ENCODE data around the gene INO80E.

INO80E gene

GRCh38 chr16:30005341-30006094 lies 9.5 kb downstream of the INO80E start:
- no peak overlapping the region for H3K27ac ChIP-seq (ENCODE audit: low read length, poor library complexity, severe bottlenecking)
- H3K23ac ChIP-seq (ENCODE audit: low read length in 2 of 2), result no peak overlapping the region
- H3K14ac ChIP-seq (ENCODE audit: low read length in 2 of 2), result no peak overlapping the region
- peaks cover 7% of the 10 kb centered on the region for H3K4me1 ChIP-seq (ENCODE audit: control insufficient read depth, insufficient read depth, low read depth, low read length)
- H2BK5ac ChIP-seq (ENCODE audit: low read depth, low read length, poor library complexity, severe bottlenecking), result no peak overlapping the region
- WGBS, result 83% methylated on average over 33 of the region's 35 CpGs
- no peak overlapping the region for H2BK12ac ChIP-seq (ENCODE audit: low read length in 2 of 2)
- H3K9ac ChIP-seq (ENCODE audit: low read length), result no peak overlapping the region
- H3K4me3 ChIP-seq (ENCODE audit: insufficient read depth in 1 of 2, low read depth in 1 of 2, low read length in 2 of 2), result no peak overlapping the region
- H3K36me3 ChIP-seq (ENCODE audit: control insufficient read depth in 1 of 2, insufficient read depth in 2 of 2, low read depth in 1 of 2, low read length in 2 of 2), result peaks cover 20 to 63% of the 10 kb centered on the region in 2 experiments
- no peak overlapping the region for H2BK15ac ChIP-seq (ENCODE audit: low read depth, poor library complexity, severe bottlenecking)
- H3K9me3 ChIP-seq (ENCODE audit: control insufficient read depth, low read length), result no peaks in the 10 kb centered on the region
- H3K4ac ChIP-seq (ENCODE audit: low read depth in 1 of 2, low read length in 2 of 2), result no peak overlapping the region
- H4K91ac ChIP-seq (ENCODE audit: low read length), result no peak overlapping the region
- peak; percentile 49 for DNase-seq
- H2AFZ ChIP-seq (ENCODE audit: low read depth, low read length), result no peak overlapping the region
- H3K79me1 ChIP-seq (replicated peaks; ENCODE audit: low read length, poor library complexity, severe bottlenecking), result peaks cover 12% of the 10 kb centered on the region
- no peak overlapping the region for H3K4me2 ChIP-seq (ENCODE audit: low read length, poor library complexity, severe bottlenecking)
- H3K27me3 ChIP-seq (ENCODE audit: control insufficient read depth in 1 of 2, insufficient read depth in 1 of 2, low read length in 2 of 2), result peaks cover 17 to 34% of the 10 kb centered on the region in 2 experiments
- no peak overlapping the region for H2AK5ac ChIP-seq (ENCODE audit: low read length, severe bottlenecking)
- no peak overlapping the region for H4K8ac ChIP-seq (ENCODE audit: low read length)
- no peak overlapping the region for H3K18ac ChIP-seq (ENCODE audit: low read depth in 1 of 2, low read length in 2 of 2)
- no peak overlapping the region for H2BK120ac ChIP-seq (ENCODE audit: low read depth, low read length)

GRCh38 chr16:30006095-30006473 lies 10.0 kb downstream of the INO80E start:
- Histone ChIP-seq H3K79me1 (replicated peaks; ENCODE audit: low read length, poor library complexity, severe bottlenecking) (peaks cover 7% of the 10 kb centered on the region), H3K9me3 (ENCODE audit: control insufficient read depth, low read length) (no peaks in the 10 kb centered on the region), H2BK12ac (ENCODE audit: low read length in 2 of 2) (peak overlapping the region in 1 of 2 experiments; percentile 37), H2BK120ac (ENCODE audit: low read depth, low read length) (no peak overlapping the region), H3K4me1 (ENCODE audit: control insufficient read depth, insufficient read depth, low read depth, low read length) (peaks cover 12% of the 10 kb centered on the region), H3K23ac (ENCODE audit: low read length in 2 of 2) (no peak overlapping the region), H2BK15ac (ENCODE audit: low read depth, poor library complexity, severe bottlenecking) (no peak overlapping the region), H3K9ac (ENCODE audit: low read length) (no peak overlapping the region), H3K4me3 (ENCODE audit: insufficient read depth in 1 of 2, low read depth in 1 of 2, low read length in 2 of 2) (no peak overlapping the region), H3K27ac (ENCODE audit: low read length, poor library complexity, severe bottlenecking) (no peak overlapping the region), H2AK5ac (ENCODE audit: low read length, severe bottlenecking) (no peak overlapping the region), H4K91ac (ENCODE audit: low read length) (no peak overlapping the region), H3K36me3 (ENCODE audit: control insufficient read depth in 1 of 2, insufficient read depth in 2 of 2, low read depth in 1 of 2, low read length in 2 of 2) (peaks cover 17 to 58% of the 10 kb centered on the region in 2 experiments), H2BK5ac (ENCODE audit: low read depth, low read length, poor library complexity, severe bottlenecking) (no peak overlapping the region), H3K27me3 (ENCODE audit: control insufficient read depth in 1 of 2, insufficient read depth in 1 of 2, low read length in 2 of 2) (peaks cover 21 to 36% of the 10 kb centered on the region in 2 experiments), H3K4me2 (ENCODE audit: low read length, poor library complexity, severe bottlenecking) (no peak overlapping the region), H4K8ac (ENCODE audit: low read length) (no peak overlapping the region), H3K4ac (ENCODE audit: low read depth in 1 of 2, low read length in 2 of 2) (no peak overlapping the region), H2AFZ (ENCODE audit: low read depth, low read length) (no peak overlapping the region), H3K14ac (ENCODE audit: low read length in 2 of 2) (no peak overlapping the region), H3K18ac (ENCODE audit: low read depth in 1 of 2, low read length in 2 of 2) (no peak overlapping the region)
- no peak for DNase-seq
- WGBS, result 97% methylated on average over 18 of the region's 18 CpGs

- Histone ChIP-seq H3K4ac (ENCODE audit: low read depth in 1 of 2, low read length in 2 of 2) (no peak overlapping the region), H2BK15ac (ENCODE audit: low read depth, poor library complexity, severe bottlenecking) (no peak overlapping the region), H3K14ac (ENCODE audit: low read length in 2 of 2) (no peak overlapping the region), H2BK120ac (ENCODE audit: low read depth, low read length) (no peak overlapping the region), H3K9ac (ENCODE audit: low read length) (no peak overlapping the region), H4K8ac (ENCODE audit: low read length) (no peak overlapping the region), H3K27me3 (ENCODE audit: control insufficient read depth in 1 of 2, insufficient read depth in 1 of 2, low read length in 2 of 2) (peaks cover 28 to 40% of the 10 kb centered on the region in 2 experiments), H3K9me3 (ENCODE audit: control insufficient read depth, low read length) (no peaks in the 10 kb centered on the region), H3K18ac (ENCODE audit: low read depth in 1 of 2, low read length in 2 of 2) (no peak overlapping the region), H2BK12ac (ENCODE audit: low read length in 2 of 2) (no peak overlapping the region), H3K23ac (ENCODE audit: low read length in 2 of 2) (no peak overlapping the region), H4K91ac (ENCODE audit: low read length) (no peak overlapping the region), H2AK5ac (ENCODE audit: low read length, severe bottlenecking) (no peak overlapping the region), H2AFZ (ENCODE audit: low read depth, low read length) (no peak overlapping the region), H3K4me2 (ENCODE audit: low read length, poor library complexity, severe bottlenecking) (no peak overlapping the region), H3K36me3 (ENCODE audit: control insufficient read depth in 1 of 2, insufficient read depth in 2 of 2, low read depth in 1 of 2, low read length in 2 of 2) (peaks cover 13 to 50% of the 10 kb centered on the region in 2 experiments), H2BK5ac (ENCODE audit: low read depth, low read length, poor library complexity, severe bottlenecking) (no peak overlapping the region), H3K4me3 (ENCODE audit: insufficient read depth in 1 of 2, low read depth in 1 of 2, low read length in 2 of 2) (no peak overlapping the region), H3K79me1 (replicated peaks; ENCODE audit: low read length, poor library complexity, severe bottlenecking) (peaks cover 5% of the 10 kb centered on the region), H3K4me1 (ENCODE audit: control insufficient read depth, insufficient read depth, low read depth, low read length) (peaks cover 20% of the 10 kb centered on the region), H3K27ac (ENCODE audit: low read length, poor library complexity, severe bottlenecking) (no peak overlapping the region)
- WGBS, result 93% methylated on average over 34 of the region's 34 CpGs
- no peak for DNase-seq
These were observed 10.8 kb downstream of the INO80E start for GRCh38 chr16:30006659-30007377.

GRCh38 chr16:30007378-30007895 lies 11.4 kb downstream of the INO80E start:
- H2BK120ac ChIP-seq (ENCODE audit: low read depth, low read length), result no peak overlapping the region
- H3K4me1 ChIP-seq (ENCODE audit: control insufficient read depth, insufficient read depth, low read depth, low read length), result peaks cover 20% of the 10 kb centered on the region
- no peak overlapping the region for H2BK5ac ChIP-seq (ENCODE audit: low read depth, low read length, poor library complexity, severe bottlenecking)
- no peak overlapping the region for H3K27ac ChIP-seq (ENCODE audit: low read length, poor library complexity, severe bottlenecking)
- H3K4me2 ChIP-seq (ENCODE audit: low read length, poor library complexity, severe bottlenecking), result no peak overlapping the region
- no peak overlapping the region for H2AFZ ChIP-seq (ENCODE audit: low read depth, low read length)
- WGBS, result 93% methylated on average over 11 of the region's 11 CpGs
- no peak overlapping the region for H2AK5ac ChIP-seq (ENCODE audit: low read length, severe bottlenecking)
- no peak overlapping the region for H3K9ac ChIP-seq (ENCODE audit: low read length)
- DNase-seq, result no peak
- no peak overlapping the region for H3K23ac ChIP-seq (ENCODE audit: low read length in 2 of 2)
- no peak overlapping the region for H3K4ac ChIP-seq (ENCODE audit: low read depth in 1 of 2, low read length in 2 of 2)
- H3K4me3 ChIP-seq (ENCODE audit: insufficient read depth in 1 of 2, low read depth in 1 of 2, low read length in 2 of 2), result no peak overlapping the region
- peaks cover 10 to 44% of the 10 kb centered on the region in 2 experiments for H3K36me3 ChIP-seq (ENCODE audit: control insufficient read depth in 1 of 2, insufficient read depth in 2 of 2, low read depth in 1 of 2, low read length in 2 of 2)
- H4K8ac ChIP-seq (ENCODE audit: low read length), result no peak overlapping the region
- no peak overlapping the region for H3K14ac ChIP-seq (ENCODE audit: low read length in 2 of 2)
- no peak overlapping the region for H2BK15ac ChIP-seq (ENCODE audit: low read depth, poor library complexity, severe bottlenecking)
- H4K91ac ChIP-seq (ENCODE audit: low read length), result no peak overlapping the region
- H3K9me3 ChIP-seq (ENCODE audit: control insufficient read depth, low read length), result no peaks in the 10 kb centered on the region
- H3K79me1 ChIP-seq (replicated peaks; ENCODE audit: low read length, poor library complexity, severe bottlenecking), result peaks cover 5% of the 10 kb centered on the region
- H3K18ac ChIP-seq (ENCODE audit: low read depth in 1 of 2, low read length in 2 of 2), result no peak overlapping the region
- H2BK12ac ChIP-seq (ENCODE audit: low read length in 2 of 2), result no peak overlapping the region
- H3K27me3 ChIP-seq (ENCODE audit: control insufficient read depth in 1 of 2, insufficient read depth in 1 of 2, low read length in 2 of 2), result peaks cover 33 to 44% of the 10 kb centered on the region in 2 experiments

Data from mesenchymal stem cell (in vitro differentiated cells and primary cell).